Activated CD4-positive, alpha-beta T cell treated with anti-CD3 and anti-CD28 coated beads, Interleukin-2, Interleukin-6, amounts not matched to agents 100 ng/mL and 50 ng/mL, durations not matched to agents 16 hours and 8 hours (primary cell): ENCODE measurements around the gene IL21R.
"Not testable (repeated sequence)": the region's sequence is repeated elsewhere in the genome, so short reads cannot be mapped to it uniquely, and the experiment has no call there.

Source experiments
- DNase-seq: peaks from one replicate; pipeline ENCODE4 v3.0.0-alpha.2; 2020

IL21R gene

DNA sequence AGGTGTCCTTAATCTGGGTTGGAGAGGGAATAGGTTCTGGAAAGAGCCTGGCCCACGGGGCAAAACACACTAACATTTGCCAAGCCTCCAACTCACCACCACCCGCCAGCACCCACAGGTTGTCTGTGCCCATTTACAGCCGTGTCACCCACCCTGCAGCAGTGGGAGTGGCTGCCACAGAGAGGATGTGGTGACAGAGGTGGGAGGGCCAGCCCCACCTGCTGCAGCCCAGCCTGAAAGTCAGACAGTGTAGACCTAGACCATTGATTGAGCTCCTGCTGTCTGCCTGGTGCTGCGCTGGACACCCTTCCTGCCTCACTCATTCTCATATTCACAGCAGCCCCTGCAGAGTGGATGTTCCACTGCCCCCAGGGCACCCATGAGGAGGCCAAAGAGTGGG, 44.7 kb downstream of the IL21R start:
- DNase-seq: peak; percentile 51

- no peak for DNase-seq
These were observed 45.3 kb downstream of the IL21R start for GRCh38 chr16:27447301-27447700.

GRCh38 chr16:27448532-27449433, 46.8 kb downstream of the IL21R start:
- DNase-seq: no peak

DNA sequence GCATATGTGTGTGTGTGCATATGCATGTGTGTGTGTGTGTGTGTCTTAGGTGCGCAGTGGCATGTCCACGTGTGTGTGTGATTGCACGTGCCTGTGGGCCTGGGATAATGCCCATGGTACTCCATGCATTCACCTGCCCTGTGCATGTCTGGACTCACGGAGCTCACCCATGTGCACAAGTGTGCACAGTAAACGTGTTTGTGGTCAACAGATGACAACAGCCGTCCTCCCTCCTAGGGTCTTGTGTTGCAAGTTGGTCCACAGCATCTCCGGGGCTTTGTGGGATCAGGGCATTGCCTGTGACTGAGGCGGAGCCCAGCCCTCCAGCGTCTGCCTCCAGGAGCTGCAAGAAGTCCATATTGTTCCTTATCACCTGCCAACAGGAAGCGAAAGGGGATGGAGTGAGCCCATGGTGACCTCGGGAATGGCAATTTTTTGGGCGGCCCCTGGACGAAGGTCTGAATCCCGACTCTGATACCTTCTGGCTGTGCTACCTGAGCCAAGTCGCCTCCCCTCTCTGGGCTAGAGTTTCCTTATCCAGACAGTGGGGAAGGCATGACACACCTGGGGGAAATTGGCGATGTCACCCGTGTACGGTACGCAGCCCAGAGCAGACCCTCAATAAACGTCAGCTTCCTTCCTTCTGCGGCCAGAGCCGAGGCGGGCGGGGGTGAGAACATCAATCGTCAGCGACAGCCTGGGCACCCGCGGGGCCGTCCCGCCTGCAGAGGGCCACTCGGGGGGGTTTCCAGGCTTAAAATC, 47.6 kb downstream of the IL21R start:
- peak; percentile 69 for DNase-seq

DNA sequence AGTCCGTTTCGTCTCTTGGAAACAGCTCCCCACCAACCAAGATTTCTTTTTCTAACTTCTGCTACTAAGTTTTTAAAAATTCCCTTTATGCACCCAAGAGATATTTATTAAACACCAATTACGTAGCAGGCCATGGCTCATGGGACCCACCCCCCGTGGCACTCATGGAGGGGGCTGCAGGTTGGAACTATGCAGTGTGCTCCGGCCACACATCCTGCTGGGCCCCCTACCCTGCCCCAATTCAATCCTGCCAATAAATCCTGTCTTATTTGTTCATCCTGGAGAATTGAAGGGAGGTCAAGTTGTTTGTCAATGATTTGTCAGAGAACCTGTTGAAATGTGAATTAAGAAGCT, 48.2 kb downstream of the IL21R start:
- DNase-seq: no peak

DNA sequence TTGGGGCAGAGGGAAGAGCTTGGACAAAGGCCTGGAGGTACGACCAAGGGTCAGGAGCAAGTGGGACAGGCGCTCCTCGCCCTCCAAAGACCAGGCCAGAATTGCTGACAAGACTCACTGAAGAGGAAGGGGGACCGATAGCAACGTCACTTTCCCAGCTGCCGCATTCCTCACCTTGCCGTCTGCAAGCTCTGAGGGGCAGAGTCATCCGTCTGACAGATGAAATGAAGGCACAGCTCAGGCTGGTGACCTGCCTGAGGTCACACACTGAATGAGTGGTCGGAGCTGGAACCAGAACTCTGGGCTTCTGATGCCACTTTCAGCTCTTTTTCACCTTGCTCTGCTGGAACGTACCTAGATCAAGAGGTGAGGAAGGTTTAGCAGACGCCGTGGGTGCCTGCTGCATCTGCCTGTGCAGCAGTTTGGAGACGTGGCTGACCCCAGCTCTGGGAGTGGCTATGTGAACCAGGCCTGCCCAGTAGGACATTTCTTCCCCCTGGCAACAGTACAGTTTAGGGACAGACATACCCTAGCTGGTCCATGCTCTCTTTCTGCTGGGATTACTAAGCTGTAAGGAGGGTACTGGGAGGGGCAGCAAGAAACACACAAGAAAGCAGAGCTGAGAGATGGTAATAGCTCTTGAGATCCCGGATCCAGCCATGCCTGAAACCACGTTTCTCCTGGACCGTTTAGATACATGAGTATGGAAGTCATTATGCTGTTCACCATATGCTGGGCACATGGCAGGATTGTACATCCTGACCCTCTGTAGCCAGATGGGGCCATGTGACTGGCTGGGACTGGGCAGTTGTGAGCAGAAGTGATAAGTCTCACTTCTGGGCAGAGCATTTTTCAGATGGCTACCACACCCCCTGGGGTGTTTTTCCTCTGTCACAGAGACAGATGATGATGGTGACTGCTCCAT, 50.9 kb downstream of the IL21R start:
- DNase-seq: no peak

- DNase-seq: no peak
These were observed 51.5 kb downstream of the IL21R start for GRCh38 chr16:27453494-27453825.

DNA sequence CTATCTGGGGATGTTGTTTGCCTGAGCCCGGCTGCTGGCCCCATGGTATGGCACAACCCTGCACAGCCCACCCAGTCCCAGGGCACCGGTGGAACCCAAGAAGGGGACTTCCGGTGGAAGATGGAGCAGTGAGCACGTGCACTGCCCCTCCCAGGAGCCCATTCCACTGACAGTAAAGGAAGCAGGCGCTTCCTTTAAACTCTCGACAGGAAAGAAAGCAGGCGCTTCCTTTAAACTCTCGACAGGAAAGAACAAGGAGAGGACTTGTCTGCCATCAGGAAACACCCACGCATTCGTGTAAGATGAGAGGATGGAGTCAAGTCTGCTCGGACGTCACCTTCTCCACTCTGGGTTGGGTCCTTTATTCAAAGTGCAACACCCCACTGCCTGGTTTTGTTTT, 53.7 kb downstream of the IL21R start:
- peak; percentile 40 for DNase-seq

DNA sequence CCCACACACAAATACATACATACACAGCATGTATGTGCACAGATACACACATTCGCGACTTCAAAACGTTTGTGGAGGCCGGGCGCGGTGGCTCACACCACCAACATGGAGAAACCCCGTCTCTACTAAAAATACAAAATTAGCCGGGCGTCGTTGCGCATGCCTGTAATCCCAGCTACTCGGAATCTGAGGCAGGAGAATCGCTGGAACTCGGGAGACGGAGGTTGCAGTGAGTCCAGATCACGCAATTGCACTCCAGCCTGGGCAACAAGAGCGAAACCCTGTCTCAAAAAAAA, 55.6 kb downstream of the IL21R start:
- not testable (repeated sequence) for DNase-seq

- DNase-seq: no peak
These were observed 56.3 kb downstream of the IL21R start for GRCh38 chr16:27458258-27458657.

DNA sequence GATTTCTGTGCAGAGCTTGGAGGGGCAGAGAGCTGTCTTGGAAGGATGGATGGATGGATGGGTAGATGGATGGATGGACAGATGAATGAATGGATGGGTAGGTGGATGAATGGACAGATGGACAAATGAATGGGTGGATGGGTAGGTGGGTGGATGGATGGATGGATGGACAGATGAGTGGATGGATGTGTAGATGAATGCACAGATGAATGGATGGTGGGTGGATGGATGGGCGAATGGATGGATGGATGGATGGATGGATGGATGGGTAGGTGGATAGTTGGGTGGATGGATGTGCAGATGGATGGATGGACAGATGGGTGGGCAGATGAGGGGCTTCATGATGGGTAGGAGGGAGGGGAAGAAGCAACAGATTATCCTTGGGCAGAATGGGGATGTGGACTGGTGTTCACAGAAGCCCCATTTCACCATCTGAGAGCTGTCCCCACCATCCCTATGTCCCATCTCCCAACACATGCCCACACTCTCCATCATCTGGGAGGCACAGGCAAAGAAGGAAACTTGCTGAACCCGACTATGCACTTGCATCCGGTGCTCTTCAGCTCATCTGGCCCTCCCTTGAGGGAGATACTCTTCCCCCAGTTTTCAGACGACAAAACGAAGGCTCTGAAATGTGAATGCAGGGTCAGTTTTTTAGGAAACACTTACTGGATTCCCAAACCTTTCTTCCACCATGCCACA, 57.2 kb downstream of the IL21R start:
- DNase-seq: no peak

GRCh38 chr16:27460213-27460612, 58.2 kb downstream of the IL21R start:
- no peak for DNase-seq

GRCh38 chr16:27460663-27461482, 58.9 kb downstream of the IL21R start:
- DNase-seq: no peak

DNA sequence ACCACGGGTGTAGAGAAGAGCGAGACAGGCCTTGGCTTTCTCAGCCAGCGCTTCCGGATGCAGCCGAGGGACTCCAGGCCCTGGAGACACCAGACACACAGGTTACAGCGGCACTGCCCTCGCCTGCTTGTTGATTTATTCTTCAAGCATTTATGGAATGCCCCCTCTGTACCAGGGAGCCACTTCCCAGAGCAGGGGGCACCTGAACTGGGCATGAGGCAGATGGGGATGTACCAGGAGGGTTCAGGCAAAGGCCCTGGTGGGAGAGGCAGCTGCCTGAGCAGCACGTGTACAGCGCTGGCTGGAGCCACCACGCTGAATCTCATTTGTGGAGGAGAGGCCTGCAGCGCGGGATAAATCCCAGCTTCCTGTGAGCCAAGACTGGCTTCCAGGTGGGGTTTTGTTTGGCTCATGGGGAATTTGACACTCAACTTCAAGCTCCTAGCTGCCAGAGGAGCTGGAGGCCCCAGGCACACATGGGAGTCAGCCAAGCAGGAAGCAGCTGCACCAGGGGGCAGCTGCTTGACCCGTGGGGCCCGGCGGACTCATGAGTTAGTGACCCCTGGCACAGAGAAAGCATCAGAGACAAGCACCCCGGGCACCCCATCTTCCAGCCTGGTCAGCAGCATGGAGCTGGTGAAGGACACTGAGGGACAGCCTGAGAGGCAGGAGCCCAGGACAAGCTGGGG, 59.7 kb downstream of the IL21R start:
- no peak for DNase-seq

GRCh38 chr16:27462200-27462845, 60.3 kb downstream of the IL21R start:
- no peak for DNase-seq

GRCh38 chr16:27462846-27463682, 61.1 kb downstream of the IL21R start:
- no peak for DNase-seq

- DNase-seq: peak; percentile 24
These were observed 62.0 kb downstream of the IL21R start for GRCh38 chr16:27463741-27464591.

DNA sequence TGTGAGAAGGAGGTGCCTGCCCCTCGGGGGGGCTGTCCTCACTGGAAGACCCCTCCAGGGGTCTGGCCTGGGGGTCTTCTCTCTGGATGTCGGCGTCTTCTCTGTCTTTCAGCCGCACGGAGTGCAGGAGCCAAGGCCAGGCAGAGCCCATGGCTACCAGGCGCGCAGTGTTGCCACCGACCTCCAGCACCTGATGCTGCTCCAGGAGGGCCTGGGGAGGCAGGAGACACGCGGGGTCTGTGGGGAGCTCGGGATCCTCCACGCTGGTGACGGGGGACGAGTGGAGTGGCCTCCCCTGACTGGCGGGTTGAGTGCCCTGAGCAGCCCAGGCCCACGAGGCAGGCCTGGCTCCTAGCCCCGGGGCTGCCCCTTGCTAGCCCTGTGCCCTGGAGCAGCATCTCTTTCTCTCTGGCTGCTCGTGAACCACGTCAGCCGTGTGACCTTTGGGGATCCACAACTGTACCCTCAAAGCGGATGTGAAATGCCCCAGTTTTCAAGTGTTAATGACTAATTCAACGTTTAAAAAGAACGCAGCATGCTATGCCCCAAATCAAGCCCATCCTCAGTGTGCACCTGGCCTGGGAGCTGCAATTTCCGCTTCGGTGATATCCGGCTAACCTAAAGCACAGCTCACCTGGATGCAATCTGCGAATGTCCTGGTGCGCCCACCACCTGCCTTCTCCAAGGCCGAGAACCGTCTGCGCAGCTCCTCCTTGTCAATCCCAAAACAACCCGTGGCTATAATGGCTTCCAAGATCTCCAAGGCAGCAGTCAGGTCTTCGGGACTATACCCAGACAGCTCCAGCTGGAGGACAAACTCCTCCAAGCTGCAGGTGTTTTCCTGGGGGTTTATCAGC, 62.9 kb downstream of the IL21R start:
- no peak for DNase-seq
